K562 (cell line): ENCODE data around the gene AGAP3. TPM values are rescaled to one million over a fixed set of nuclear protein-coding genes. Genes with fewer than 3 reads are reported as not detected.

Experiments used
- ATF2 ChIP-seq: sonication (generic); formaldehyde crosslinking; IDR thresholded peaks from 2 replicates; pipeline ENCODE4 v1.8.1; 2022; ENCODE audit warnings: missing genetic modification reagents
- E2F4 ChIP-seq: sonication (generic); formaldehyde crosslinking; IDR thresholded peaks from 2 replicates; pipeline ENCODE4 v1.8.0; 2022; ENCODE audit warnings: mild to moderate bottlenecking, low read depth, missing genetic modification reagents
- GTF2A2 ChIP-seq: IDR thresholded peaks from 2 replicates; pipeline ENCODE4 v1.6.1; 2016; ENCODE audit warnings: mild to moderate bottlenecking, missing genetic modification characterization, missing compliant biosample characterization
- GTF2F1 ChIP-seq: IDR thresholded peaks from 2 replicates; pipeline ENCODE4 v1.6.1; 2011; ENCODE audit warnings: low read depth, low read length, improper control_type of control experiment
- GTF3C2 ChIP-seq: IDR thresholded peaks from 3 replicates; pipeline ENCODE4 v1.6.1; 2011; ENCODE audit warnings: borderline replicate concordance, mild to moderate bottlenecking, moderate library complexity; ENCODE audit not compliant: insufficient read length; ENCODE audit errors: extremely low read depth
- HBP1 ChIP-seq: fragments of 450-650 bp; formaldehyde crosslinking; IDR thresholded peaks from 2 replicates; pipeline ENCODE4 v1.4.0; 2022; ENCODE audit warnings: missing genetic modification characterization
- HDAC3 ChIP-seq: fragments of 450-650 bp; IDR thresholded peaks from 2 replicates; pipeline ENCODE4 v1.6.1; 2018; ENCODE audit warnings: borderline replicate concordance, mild to moderate bottlenecking, moderate library complexity; ENCODE audit not compliant: partially characterized antibody
- HLTF ChIP-seq: fragments of 450-650 bp; IDR thresholded peaks from 2 replicates; pipeline ENCODE4 v1.6.1; 2016
- HNRNPLL ChIP-seq: fragments of 200-400 bp; formaldehyde crosslinking; IDR thresholded peaks from 2 replicates; pipeline ENCODE4 v1.6.1; 2017; ENCODE audit warnings: low read length, low read depth, mild to moderate bottlenecking; ENCODE audit not compliant: poor library complexity, severe bottlenecking
- KDM5B ChIP-seq: fragments of 200-600 bp; sonication (generic); IDR thresholded peaks from 2 replicates; pipeline ENCODE4 v1.6.1; 2012; ENCODE audit warnings: low read depth, mild to moderate bottlenecking, moderate library complexity, low read length, control low read depth, inconsistent platforms; ENCODE audit not compliant: insufficient replicate concordance
- KLF13 ChIP-seq: fragments of 450-650 bp; IDR thresholded peaks from 2 replicates; pipeline ENCODE4 v1.6.1; 2016; ENCODE audit warnings: missing genetic modification characterization, low read depth, mild to moderate bottlenecking, missing compliant biosample characterization, moderate library complexity, borderline replicate concordance
- MED1 ChIP-seq: sonication (generic); formaldehyde crosslinking; IDR thresholded peaks from 2 replicates; pipeline ENCODE4 v1.8.1; 2023; ENCODE audit warnings: missing genetic modification reagents, borderline replicate concordance
- PTBP1 ChIP-seq: fragments of 200-400 bp; formaldehyde crosslinking; IDR thresholded peaks from 2 replicates; pipeline ENCODE4 v1.6.1; 2017; ENCODE audit warnings: low read depth, low read length
- PTRF ChIP-seq: fragments of 450-650 bp; IDR thresholded peaks from 2 replicates; pipeline ENCODE4 v1.6.1; 2016; ENCODE audit warnings: mild to moderate bottlenecking, missing genetic modification characterization, missing compliant biosample characterization
- RBBP5 ChIP-seq: fragments of 200-600 bp; sonication (generic); IDR thresholded peaks from 2 replicates; pipeline ENCODE4 v1.6.1; 2012; ENCODE audit warnings: borderline replicate concordance, mild to moderate bottlenecking, low read length, control low read depth, inconsistent platforms; ENCODE audit not compliant: insufficient read depth, poor library complexity, severe bottlenecking
- TBP ChIP-seq: optimal IDR thresholded peaks from 2 replicates; pipeline ENCODE3; 2011; ENCODE audit warnings: low read depth, low read length, improper control_type of control experiment
- TCF7L2 ChIP-seq: fragments of 150-350 bp; IDR thresholded peaks from 2 replicates; pipeline ENCODE4 v1.6.1; 2016; ENCODE audit warnings: low read depth, mild to moderate bottlenecking, low read length, moderate library complexity
- TCFL5 ChIP-seq: fragments of 250-450 bp; sonication (Bioruptor Pico); conservative IDR thresholded peaks from 2 replicates; pipeline ENCODE4 v1.6.1; 2021; ENCODE audit warnings: mild to moderate bottlenecking, moderate library complexity, matching md5 sums
- ZNF764 ChIP-seq: fragments of 250-450 bp; sonication (Bioruptor Pico); IDR thresholded peaks from 2 replicates; pipeline ENCODE4 v1.4.0; 2020; ENCODE audit warnings: low read depth, mild to moderate bottlenecking, moderate library complexity
- polyA plus RNA-seq, 8 experiments: library from polyadenylated mRNA; depleted of rRNA in 4 of 8; stranded (reverse) in 5 of 8; unstranded in 3 of 8; fragments of >200 nt; fragmentation: Nextera tagmentation in 2 of 8; fragmentation: Illumina TruSeq in 1 of 8; extraction: Ambion mirVana in 2 of 8; extraction: Trizol in 1 of 8; gene quantifications; 2 replicates each; pipeline versions ENCODE4 v1.2.1 to v1.2.3, GENCODE V29; 2011 to 2014; ENCODE audit warnings: inconsistent platforms in 1 of 8, missing spikeins in 1 of 8
- total RNA-seq, 7 experiments: library from RNA; depleted of rRNA in 6 of 7; stranded (reverse); fragments of >200 nt in 6 of 7; fragmentation: Illumina TruSeq in 2 of 7; extraction: Trizol in 2 of 7; gene quantifications; 2 replicates each; pipeline versions ENCODE4 v1.2.1 to v1.2.3, GENCODE V29; 2011 to 2021; ENCODE audit warnings: low replicate concordance in 1 of 7

Gene AGAP3
- total and polyA plus RNA-seq, 9 of the 15 experiments (the other 6 are each of a cell fraction or from before 2014, with no cell fraction given): 3.4 to 208 (median 62.2) TPM

- TF ChIP-seq HBP1 (CRISPR knock-in tag) (no peak), HDAC3 (no peak), E2F4 (no peak), GTF2F1 (no peak), TCF7L2 (peak; percentile 80), KLF13 (tag) (peak; percentile 22; the same call in 1 of the 2 replicates), TCFL5 (CRISPR knock-in tag) (no peak), ZNF764 (CRISPR knock-in tag) (no peak), PTBP1 (0 out of 2 replicates have a peak, but pooled peaks have one; percentile 10), MED1 (no peak), TBP (peak; percentile 77), PTRF (tag) (no peak), GTF2A2 (tag) (no peak), KDM5B (peak; percentile 84), GTF3C2 (no peak), HLTF (no peak), HNRNPLL (peak; percentile 67), ATF2 (CRISPR knock-in tag) (no peak), RBBP5 (no peak)
Measured at GRCh38 chr7:151057989-151058780, 28.1 kb upstream of the AGAP3 start (continued).
